ENCODE data around the gene AFF3. TPM values are rescaled to one million over a fixed set of nuclear protein-coding genes. Genes with fewer than 3 reads are reported as not detected.

Gene AFF3
- total and polyA plus RNA-seq, 8 donors: 16.4 to 42.0 (median 21.4) TPM

DNA sequence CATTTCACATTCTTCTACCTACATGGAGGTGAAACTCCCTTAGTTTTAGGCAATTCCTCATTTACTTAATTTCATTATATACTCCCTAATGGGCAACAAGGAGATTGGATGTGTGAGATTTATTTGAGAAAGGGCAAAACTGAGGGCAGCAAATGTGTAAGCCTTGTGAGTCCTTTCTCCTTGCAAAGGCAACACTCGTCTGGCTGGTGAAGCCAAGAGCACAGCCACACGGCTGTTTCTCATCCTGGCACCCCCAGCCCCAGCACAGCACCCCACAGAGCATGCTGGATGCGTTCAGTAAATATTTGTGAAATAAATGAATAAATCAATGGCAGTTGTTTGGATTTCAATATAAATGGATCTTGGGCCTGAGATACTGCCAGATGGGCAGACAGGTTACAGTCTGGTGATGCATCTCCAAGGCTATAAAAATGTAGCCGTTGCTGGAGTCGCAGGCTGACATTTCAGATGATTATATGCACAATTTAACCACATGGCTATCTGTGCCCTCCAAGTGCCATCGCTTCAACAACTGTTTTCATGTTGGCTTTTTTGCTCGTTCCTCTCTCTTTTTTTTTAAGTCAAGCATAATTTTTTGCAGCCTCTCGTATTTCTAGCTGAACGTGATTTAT is 498.5 kb downstream of the AFF3 start:
- no peak overlapping the region for H3K27ac ChIP-seq
- DNase-seq (no peak), ATAC-seq (no peak)
- intact Hi-C loops (cut with DNase I): no loop called here
- TF ChIP-seq, protein P1, sequence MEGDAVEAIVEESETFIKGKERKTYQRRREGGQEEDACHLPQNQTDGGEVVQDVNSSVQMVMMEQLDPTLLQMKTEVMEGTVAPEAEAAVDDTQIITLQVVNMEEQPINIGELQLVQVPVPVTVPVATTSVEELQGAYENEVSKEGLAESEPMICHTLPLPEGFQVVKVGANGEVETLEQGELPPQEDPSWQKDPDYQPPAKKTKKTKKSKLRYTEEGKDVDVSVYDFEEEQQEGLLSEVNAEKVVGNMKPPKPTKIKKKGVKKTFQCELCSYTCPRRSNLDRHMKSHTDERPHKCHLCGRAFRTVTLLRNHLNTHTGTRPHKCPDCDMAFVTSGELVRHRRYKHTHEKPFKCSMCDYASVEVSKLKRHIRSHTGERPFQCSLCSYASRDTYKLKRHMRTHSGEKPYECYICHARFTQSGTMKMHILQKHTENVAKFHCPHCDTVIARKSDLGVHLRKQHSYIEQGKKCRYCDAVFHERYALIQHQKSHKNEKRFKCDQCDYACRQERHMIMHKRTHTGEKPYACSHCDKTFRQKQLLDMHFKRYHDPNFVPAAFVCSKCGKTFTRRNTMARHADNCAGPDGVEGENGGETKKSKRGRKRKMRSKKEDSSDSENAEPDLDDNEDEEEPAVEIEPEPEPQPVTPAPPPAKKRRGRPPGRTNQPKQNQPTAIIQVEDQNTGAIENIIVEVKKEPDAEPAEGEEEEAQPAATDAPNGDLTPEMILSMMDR (IDR thresholded peaks at IDR 0.05): no peak
- H3K4me3 ChIP-seq: no peak overlapping the region
- H3K27me3 ChIP-seq: no peaks in the 10 kb centered on the region
- no peaks in the 10 kb centered on the region for H3K4me1 ChIP-seq
- no peaks in the 10 kb centered on the region for H3K9me3 ChIP-seq
- H3K36me3 ChIP-seq: no peaks in the 10 kb centered on the region

- intact Hi-C loops (cut with DNase I): no loop called here
- ATAC-seq: no peak
- Histone ChIP-seq H3K27me3 (no peaks in the 10 kb centered on the region), H3K36me3 (no peaks in the 10 kb centered on the region), H3K27ac (no peak overlapping the region), H3K4me3 (no peak overlapping the region), H3K9me3 (no peaks in the 10 kb centered on the region), H3K4me1 (peaks cover 0 to under 1% of the 10 kb centered on the region in 2 donors)
- DNase-seq: no peak
- TF ChIP-seq, protein P1 (IDR thresholded peaks at IDR 0.05): no peak
Measured at GRCh38 chr2:99641999-99642398, 500.4 kb downstream of the AFF3 start.

DNA sequence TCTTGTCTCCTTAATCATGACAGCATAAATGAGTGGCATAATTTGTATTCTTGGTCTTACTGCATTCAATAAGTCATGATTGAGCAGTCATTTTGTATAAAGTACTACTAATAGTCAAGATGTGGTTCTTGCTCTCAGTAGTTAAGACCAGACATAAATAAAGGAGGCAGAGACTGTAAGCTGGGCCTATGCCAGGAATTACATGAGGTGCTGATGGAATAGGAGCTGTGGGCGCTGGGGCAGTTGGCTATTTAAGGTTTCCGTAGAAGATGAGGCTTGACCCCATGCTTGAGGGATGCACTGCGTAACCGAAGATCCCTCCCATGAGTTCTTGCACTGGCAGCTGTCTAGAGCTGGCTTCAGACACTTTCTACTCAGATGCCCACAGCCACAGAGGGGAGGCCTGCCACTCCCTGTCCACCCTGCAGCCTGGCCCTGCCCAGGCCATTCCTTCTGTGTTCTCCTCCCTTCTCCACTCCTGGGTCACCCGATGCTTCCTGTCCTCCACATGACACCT is 501.7 kb downstream of the AFF3 start:
- ATAC-seq: no peak
- Histone ChIP-seq H3K27me3 (no peaks in the 10 kb centered on the region), H3K9me3 (no peaks in the 10 kb centered on the region), H3K4me1 (peaks cover 0 to 10% of the 10 kb centered on the region in 2 donors), H3K27ac (no peak overlapping the region), H3K4me3 (no peak overlapping the region), H3K36me3 (no peaks in the 10 kb centered on the region)
- intact Hi-C loops (cut with DNase I): no loop called here
- no peak for DNase-seq
- TF ChIP-seq, protein P1 (IDR thresholded peaks at IDR 0.05): no peak

DNA sequence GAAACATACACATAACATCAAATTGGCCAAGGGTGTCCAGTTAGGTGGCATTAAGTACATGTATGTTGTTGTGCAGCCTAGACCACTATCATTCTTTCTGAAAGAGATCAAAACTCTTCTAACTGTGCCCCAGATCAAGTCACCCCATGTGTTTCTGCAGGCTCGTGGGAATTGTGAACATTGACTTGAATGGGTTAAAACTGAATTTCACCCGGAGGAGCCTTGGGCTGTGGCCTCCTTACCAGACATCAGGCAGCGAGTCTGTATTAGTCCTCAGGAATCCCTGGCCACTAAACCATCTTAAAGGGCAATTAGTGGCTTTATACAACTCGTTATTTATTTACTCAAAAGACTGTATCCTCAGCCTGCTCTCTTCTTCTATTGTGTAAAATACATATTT is 503.6 kb downstream of the AFF3 start:
- TF ChIP-seq, protein P1 (IDR thresholded peaks at IDR 0.05): no peak
- H3K4me3 ChIP-seq: no peak overlapping the region

DNA sequence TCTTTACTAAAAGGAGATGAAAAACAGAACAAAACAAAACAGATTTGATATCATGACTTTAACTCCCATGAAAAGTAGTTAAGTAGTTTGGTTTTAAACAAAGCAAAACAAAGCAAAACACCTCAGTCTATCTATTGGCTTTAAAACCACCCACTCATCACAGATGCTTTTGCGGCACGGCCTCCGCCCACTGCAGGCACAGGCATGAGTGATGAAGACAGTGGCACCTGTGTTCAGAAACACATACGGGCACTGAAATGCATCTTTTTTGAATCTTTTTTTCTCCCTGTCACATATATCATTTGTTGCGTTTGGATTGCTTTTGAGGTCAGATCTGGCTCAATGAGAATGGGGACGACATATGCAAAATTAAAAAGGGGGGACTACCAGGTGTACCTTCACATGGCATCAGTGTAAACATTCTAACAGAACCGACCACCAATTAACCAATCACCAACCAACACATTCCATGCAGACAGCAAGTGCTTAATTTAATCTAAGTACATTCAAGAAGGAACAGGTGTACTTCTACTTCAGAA is 505.2 kb downstream of the AFF3 start:
- intact Hi-C loops (cut with DNase I): no loop called here

More for the DNA sequence above, 503.6 kb downstream of the AFF3 start:
- intact Hi-C loops (cut with DNase I): no loop called here
- Histone ChIP-seq H3K27ac (no peak overlapping the region), H3K4me1 (peaks cover 0 to 10% of the 10 kb centered on the region in 2 donors), H3K27me3 (no peaks in the 10 kb centered on the region), H3K9me3 (no peaks in the 10 kb centered on the region), H3K36me3 (no peaks in the 10 kb centered on the region)
- ATAC-seq (no peak), DNase-seq (no peak)

More for the DNA sequence above, 505.2 kb downstream of the AFF3 start:
- H3K27me3 ChIP-seq: no peaks in the 10 kb centered on the region
- no peak overlapping the region for H3K4me3 ChIP-seq
- DNase-seq (no peak), ATAC-seq (no peak)
- TF ChIP-seq, protein P1 (IDR thresholded peaks at IDR 0.05): no peak
- no peaks in the 10 kb centered on the region for H3K9me3 ChIP-seq
- peaks cover 0 to 10% of the 10 kb centered on the region in 2 donors for H3K4me1 ChIP-seq
- H3K36me3 ChIP-seq: no peaks in the 10 kb centered on the region
- no peak overlapping the region for H3K27ac ChIP-seq

Data from left lung (tissue), 10 donors.